ENCODE measurements around the gene ANTXR1. TPM values are rescaled to one million over a fixed set of nuclear protein-coding genes. Genes with fewer than 3 reads are reported as not detected.

The ANTXR1 gene
- polyA plus RNA-seq, 1 experiment, result 87.1 TPM

GRCh38 chr2:68971591-68972231 is 41.3 kb upstream of the ANTXR1 start:
- no peak overlapping the region for H3K4me3 ChIP-seq (ENCODE audit: low read depth, low read length)
- POLR2A ChIA-PET, result no interaction called here
- no peaks in the 10 kb centered on the region for H3K27me3 ChIP-seq (ENCODE audit: control insufficient read depth, insufficient read depth, low read length)
- no peak for TF ChIP-seq CTCF (IDR thresholded peaks at IDR 0.05; ENCODE audit: insufficient read depth, low read depth, low read length)
- peak; percentile 97 for DNase-seq (ENCODE audit: low read depth)
- CTCF ChIA-PET, result interaction anchor here (1.0 to 1.4 kb wide), 2 partner anchors 28 to 43 kb away, joined by 3 read pairs; no protein-coding TSS in a partner anchor
- H3K36me3 ChIP-seq (ENCODE audit: control insufficient read depth, insufficient read depth, low read length), result no peaks in the 10 kb centered on the region

GRCh38 chr2:68974251-68974650 is 38.7 kb upstream of the ANTXR1 start, which contains the start of gene GKN1:
Gene GKN1, plus strand, starts transcription at chr2:68974636. Its CDS starts 42 bp downstream, at chr2:68974678.
- no peaks in the 10 kb centered on the region for H3K27me3 ChIP-seq (ENCODE audit: control insufficient read depth, insufficient read depth, low read length)
- CTCF ChIA-PET, result interaction anchor here (1.1 to 1.7 kb wide), 2 partner anchors 15 to 21 kb away, joined by 3 to 6 read pairs; no protein-coding TSS in a partner anchor
- POLR2A ChIA-PET, result no interaction called here
- H3K4me3 ChIP-seq (ENCODE audit: low read depth, low read length), result no peak within 1 kb of the TSS
- DNase-seq (ENCODE audit: low read depth), result no peak
- H3K36me3 ChIP-seq (ENCODE audit: control insufficient read depth, insufficient read depth, low read length), result no peaks in the 10 kb centered on the region
- no peak for TF ChIP-seq CTCF (IDR thresholded peaks at IDR 0.05; ENCODE audit: insufficient read depth, low read depth, low read length)

DNA sequence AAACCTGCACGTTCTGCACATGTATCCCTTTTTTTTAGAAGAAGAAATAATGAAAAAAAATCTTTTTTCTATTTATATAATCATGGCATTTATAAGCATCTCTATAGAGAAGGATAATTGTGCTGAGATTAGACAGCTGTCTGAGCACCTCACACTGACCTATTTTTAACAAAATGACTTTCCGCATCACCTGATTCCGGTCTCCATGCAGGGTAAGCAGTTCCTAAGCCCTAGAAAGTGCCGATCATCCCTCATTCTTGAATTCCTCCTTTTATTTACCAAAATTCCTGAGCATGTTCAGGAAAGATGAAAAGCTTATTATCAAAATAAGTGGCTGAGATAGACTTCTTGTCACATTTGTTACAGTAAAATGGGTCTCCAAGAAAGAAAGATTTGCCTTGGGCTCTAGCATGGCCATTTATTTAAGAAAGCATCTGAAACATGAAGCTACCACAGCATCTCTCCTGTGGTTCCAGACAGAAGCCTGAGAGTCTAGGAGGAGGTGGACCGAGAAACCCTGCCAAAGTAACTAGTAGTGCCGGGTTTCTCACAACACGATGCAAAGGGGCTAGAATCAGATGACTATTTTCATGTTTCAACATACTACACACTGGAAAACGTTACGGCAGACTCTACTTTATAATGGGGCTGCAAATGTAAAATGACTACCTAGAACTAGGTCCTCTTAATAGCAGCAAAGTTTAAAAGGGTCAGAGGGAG is 37.9 kb upstream of the ANTXR1 start:
- H3K27me3 ChIP-seq (ENCODE audit: control insufficient read depth, insufficient read depth, low read length), result no peaks in the 10 kb centered on the region
- ChIA-PET CTCF (interaction anchor here (0.8 kb wide), 1 partner anchor 32 kb away, joined by 3 read pairs; no protein-coding TSS in a partner anchor), POLR2A (no interaction called here)
- no peaks in the 10 kb centered on the region for H3K36me3 ChIP-seq (ENCODE audit: control insufficient read depth, insufficient read depth, low read length)
- TF ChIP-seq CTCF (IDR thresholded peaks at IDR 0.05; ENCODE audit: insufficient read depth, low read depth, low read length), result no peak
- no peak for DNase-seq (ENCODE audit: low read depth)
- H3K4me3 ChIP-seq (ENCODE audit: low read depth, low read length), result no peak overlapping the region

DNA sequence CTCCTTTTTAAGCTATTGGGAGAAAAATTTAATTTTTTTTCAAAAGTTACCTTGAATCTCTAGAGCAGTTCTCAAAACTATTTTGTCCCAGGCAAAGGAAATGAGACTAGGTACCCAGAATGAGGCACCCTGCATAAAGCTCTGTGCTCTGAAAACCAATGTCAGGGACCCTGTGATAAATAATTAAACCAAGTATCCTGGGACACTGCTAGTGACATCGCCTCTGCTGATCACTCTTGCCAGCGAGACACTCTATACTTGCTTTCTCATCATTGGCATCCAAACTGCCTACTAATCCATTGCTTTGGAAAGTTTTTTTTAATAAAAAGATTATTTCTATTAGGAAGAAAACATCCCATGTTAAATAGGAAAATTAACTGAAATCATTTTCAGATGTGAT is 37.1 kb upstream of the ANTXR1 start:
- no peak overlapping the region for H3K4me3 ChIP-seq (ENCODE audit: low read depth, low read length)
- no peak for DNase-seq (ENCODE audit: low read depth)
- POLR2A ChIA-PET, result no interaction called here
- CTCF ChIA-PET, result interaction anchor here (0.8 kb wide), 1 partner anchor 33 kb away, joined by 3 read pairs; no protein-coding TSS in a partner anchor
- no peak for TF ChIP-seq CTCF (IDR thresholded peaks at IDR 0.05; ENCODE audit: insufficient read depth, low read depth, low read length)
- H3K36me3 ChIP-seq (ENCODE audit: control insufficient read depth, insufficient read depth, low read length), result no peaks in the 10 kb centered on the region
- H3K27me3 ChIP-seq (ENCODE audit: control insufficient read depth, insufficient read depth, low read length), result no peaks in the 10 kb centered on the region

GRCh38 chr2:68977453-68977852 is 35.5 kb upstream of the ANTXR1 start:
- DNase-seq (ENCODE audit: low read depth), result no peak
- ChIA-PET CTCF (no interaction called here), POLR2A (no interaction called here)
- no peaks in the 10 kb centered on the region for H3K36me3 ChIP-seq (ENCODE audit: control insufficient read depth, insufficient read depth, low read length)
- no peak for TF ChIP-seq CTCF (IDR thresholded peaks at IDR 0.05; ENCODE audit: insufficient read depth, low read depth, low read length)
- H3K27me3 ChIP-seq (ENCODE audit: control insufficient read depth, insufficient read depth, low read length), result no peaks in the 10 kb centered on the region
- no peak overlapping the region for H3K4me3 ChIP-seq (ENCODE audit: low read depth, low read length)

All from BJ (cell line).